ENCODE data around the gene DDR1. TPM values are rescaled to one million over a fixed set of nuclear protein-coding genes. Genes with fewer than 3 reads are reported as not detected.

Gene DDR1
- 51.3 and 85.0 TPM in 2 replicates for total RNA-seq

DNA sequence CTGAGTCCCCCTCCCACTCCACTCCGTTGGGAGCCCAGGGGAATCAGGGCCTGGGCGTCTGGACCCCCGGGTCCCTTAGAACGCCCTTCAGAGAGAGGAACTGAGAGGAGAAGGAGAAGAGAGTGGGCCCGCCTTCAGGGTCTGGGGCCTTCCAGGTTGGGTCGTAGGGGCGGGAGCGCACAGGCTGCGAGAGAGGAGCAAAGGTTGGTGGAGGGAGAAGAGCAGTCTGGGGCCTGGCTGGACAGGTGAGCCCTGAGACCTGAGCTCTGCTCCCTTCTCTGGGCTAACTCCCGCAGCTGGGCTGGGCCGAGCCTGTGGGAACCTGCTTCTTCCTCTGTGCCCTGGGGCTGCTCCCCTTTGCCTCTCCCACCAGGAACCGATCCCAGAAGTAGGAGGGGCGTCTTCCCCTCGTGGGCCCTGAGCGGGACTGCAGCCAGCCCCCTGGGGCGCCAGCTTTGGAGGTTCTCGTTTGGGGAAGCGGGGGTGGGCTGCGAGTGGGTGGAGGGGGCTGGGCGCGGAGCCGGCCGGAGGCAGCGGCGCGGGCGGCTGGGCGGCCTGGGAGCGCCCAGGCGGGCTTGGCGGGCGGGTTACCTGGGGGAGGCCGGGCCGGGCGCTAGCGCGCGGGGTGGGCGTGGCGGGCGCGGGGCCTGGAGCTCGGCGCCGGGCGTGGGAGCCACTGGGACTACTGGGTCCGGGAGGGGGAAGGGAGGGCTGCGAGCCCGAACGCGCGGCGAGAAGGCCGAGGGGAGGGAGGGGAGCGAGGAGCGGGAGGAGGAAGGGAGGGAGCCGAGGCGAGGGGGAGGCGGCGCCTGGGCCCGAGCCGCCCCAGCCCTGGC lies at the start of gene DDR1:
Gene DDR1 (plus strand): TSS at position 835 of the 836 bp plus-strand sequence. CDS start 4,211 bp downstream, outside the sequence.

GRCh38 chr6:30907758-30908591 lies 23.7 kb downstream of the DDR1 start, which contains the start of gene GTF2H4:
GTF2H4 (plus strand) TSS chr6:30908207.

DNA sequence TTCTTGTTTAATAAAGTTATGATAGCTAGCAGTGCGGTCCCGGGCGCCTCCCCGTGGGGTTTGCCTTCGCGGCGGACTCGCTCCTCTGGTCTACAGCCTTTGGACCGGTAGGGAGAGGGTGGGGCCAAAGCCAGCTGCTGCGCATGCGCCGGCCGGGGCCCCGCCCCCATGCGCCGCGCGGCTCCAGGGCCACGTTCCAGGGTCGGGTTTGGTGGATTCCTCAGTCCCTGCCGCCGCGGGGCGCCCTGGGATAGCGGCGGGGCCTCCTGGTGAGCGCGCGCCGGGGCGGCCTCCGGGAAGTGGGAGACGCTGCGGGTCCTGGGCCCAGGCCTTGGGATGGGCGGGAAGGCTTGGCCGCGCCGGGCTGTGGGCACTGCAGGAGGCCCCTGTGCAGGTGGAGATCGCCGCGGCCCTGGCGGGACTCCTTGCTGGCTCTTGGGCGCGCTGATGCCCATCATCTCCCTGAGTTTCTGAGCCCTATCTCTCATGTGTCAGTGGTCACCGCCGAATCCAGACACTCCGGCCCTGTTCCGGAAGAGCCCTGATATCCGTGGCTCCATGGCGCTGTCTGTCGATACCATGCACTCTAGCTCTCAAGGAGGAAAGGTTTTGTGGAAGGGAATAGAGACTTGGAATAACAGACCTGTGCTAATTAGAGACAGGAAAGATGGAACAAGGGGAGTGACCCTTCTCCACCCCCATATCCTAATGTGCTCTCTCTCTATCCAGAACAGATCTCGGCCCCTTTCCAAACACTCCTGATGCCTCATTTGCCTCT lies 29.9 kb downstream of the DDR1 start, which contains the start of gene VARS2:
Gene VARS2 (plus strand): TSS at position 163 of the 778 bp plus-strand sequence. CDS start 599 bp downstream, at position 762.

DNA sequence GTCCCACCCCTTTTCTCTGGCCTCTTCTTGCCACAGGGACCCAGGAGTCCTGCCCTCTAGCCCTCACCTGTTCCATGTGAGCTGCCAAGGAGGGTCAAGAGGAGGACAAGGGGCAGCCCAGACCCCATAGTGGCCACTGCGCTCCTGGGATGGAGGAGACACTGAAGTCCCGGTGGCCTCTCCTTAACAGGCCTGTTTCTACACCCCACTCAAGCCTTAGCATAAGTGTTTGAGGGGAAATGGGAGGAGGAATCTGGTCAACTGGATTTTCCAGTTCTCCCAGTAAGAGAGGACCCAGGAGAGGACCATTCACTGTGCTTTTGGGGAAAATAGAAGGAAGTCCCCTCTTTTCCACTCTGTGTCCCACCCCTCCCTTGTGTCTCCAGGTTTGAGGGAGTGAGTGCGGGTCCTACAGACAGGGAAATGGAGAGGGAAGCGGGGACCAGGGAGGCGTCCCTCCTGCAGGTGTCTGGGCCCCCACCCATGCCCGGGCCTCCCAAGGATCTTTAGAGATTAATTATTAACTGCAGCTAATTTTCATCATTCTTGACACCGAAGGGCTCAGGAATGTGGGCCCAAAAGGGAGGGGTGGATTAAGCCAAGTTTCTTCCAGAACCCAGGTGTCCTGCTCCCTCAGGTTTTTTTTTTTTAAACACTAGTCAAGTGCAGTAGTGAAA lies 47.8 kb downstream of the DDR1 start, which contains the start of gene SFTA2:
Gene SFTA2 (minus strand): TSS at position 202 of the 677 bp plus-strand sequence. CDS start 74 bp downstream, at position 128.

GRCh38 chr6:30940361-30940986 lies 56.2 kb downstream of the DDR1 start, which contains the start of gene MUCL3:
MUCL3 (plus strand) TSS chr6:30940973; CDS start chr6:30941000, 27 bp downstream.

Other genes with a start within 250 kb of the DDR1 start
- 4.9 and 5.7 TPM in 2 replicates for gene C6orf136, start 237.4 kb upstream of the DDR1 start, total RNA-seq
- 21.2 and 21.7 TPM in 2 replicates for gene DHX16, start 211.5 kb upstream of the DDR1 start, total RNA-seq
- gene PPP1R18, start 197.9 kb upstream of the DDR1 start, total RNA-seq, result 51.4 and 61.3 TPM in 2 replicates
- gene NRM, start 193.5 kb upstream of the DDR1 start, total RNA-seq, result 5.0 and 11.1 TPM in 2 replicates
- gene MDC1, start 167.2 kb upstream of the DDR1 start, total RNA-seq, result 5.3 and 5.8 TPM in 2 replicates
- 494 and 629 TPM in 2 replicates for gene TUBB, start 164.2 kb upstream of the DDR1 start, total RNA-seq
- gene FLOT1, start 141.8 kb upstream of the DDR1 start, total RNA-seq, result 117 and 118 TPM in 2 replicates
- gene IER3, start 140.0 kb upstream of the DDR1 start, total RNA-seq, result 52.7 and 165 TPM in 2 replicates
- gene GTF2H4, start 23.7 kb downstream of the DDR1 start, total RNA-seq, result 9.6 and 10.3 TPM in 2 replicates
- 15.2 and 16.9 TPM in 2 replicates for gene VARS2, start 29.7 kb downstream of the DDR1 start, total RNA-seq
- not detected in 2 replicates for gene SFTA2, start 47.7 kb downstream of the DDR1 start, total RNA-seq
- not detected in 2 replicates for gene MUCL3, start 56.5 kb downstream of the DDR1 start, total RNA-seq
- not detected in 2 replicates for gene MUC21, start 99.2 kb downstream of the DDR1 start, total RNA-seq
- not detected in 2 replicates for gene MUC22, start 126.0 kb downstream of the DDR1 start, total RNA-seq
- gene C6orf15, start 228.1 kb downstream of the DDR1 start, total RNA-seq, result not detected in 2 replicates
- gene PSORS1C1, start 230.3 kb downstream of the DDR1 start, total RNA-seq, result 0.82 and 16.1 TPM in 2 replicates
- gene CDSN, start 235.9 kb downstream of the DDR1 start, total RNA-seq, result not detected in 2 replicates